Lower leg skin (tissue), 4 donors: ENCODE data around the gene EXOSC2. TPM values are rescaled to one million over a fixed set of nuclear protein-coding genes. Genes with fewer than 3 reads are reported as not detected.

Experiments
- DNase-seq, 2 donors: peaks; one replicate each; pipeline ENCODE4 v3.0.0-alpha.2; 2019; ENCODE audit warnings: low spot score in 2 of 2
- H3K4me3 ChIP-seq: fragments of 200-600 bp; sonication (generic); 2 replicates; pipeline ENCODE4 v1.5.1; 2017; ENCODE audit warnings: mild to moderate bottlenecking, low read depth; ENCODE audit not compliant: poor library complexity, severe bottlenecking
- POLR2A ChIP-seq, 2 donors: fragments of 450-650 bp; IDR thresholded peaks; one replicate each; pipeline ENCODE4 v1.6.1; 2016 to 2017; ENCODE audit warnings: antibody characterized with exemption in 2 of 2, mild to moderate bottlenecking in 1 of 2, moderate library complexity in 1 of 2
- WGBS, 2 donors: methylation state at CpG; one replicate each; pipeline ENCODE4 v1.1.5; 2018; 5-methylcytosine and 5-hydroxymethylcytosine counted together
- intact Hi-C: fragments of 100-400 bp; cut with DNase I; formaldehyde crosslinking; loops from one replicate; pipeline ENCODE4 v1.15.0; 2023; ENCODE audit warnings: low total_unique reads
- total RNA-seq, 4 donors: library from RNA; depleted of rRNA; stranded (reverse); fragments of >200 nt; gene quantifications; one replicate each; pipeline ENCODE4 v1.1.0, GENCODE V29; 2016
- TF ChIP-seq, protein P1 (sequence below), 3 donors: fragments of 450-650 bp; IDR thresholded peaks; one replicate each; pipeline ENCODE4 v1.5.1; 2016; ENCODE audit warnings: antibody characterized with exemption in 3 of 3, mild to moderate bottlenecking in 3 of 3, moderate library complexity in 2 of 3

EXOSC2 gene
- total RNA-seq, 4 donors from 2014 or later = 14.8 to 19.7 (median 17.9) TPM

GRCh38 chr9:130668659-130669058 is 24.9 kb upstream of the EXOSC2 start:
- no peak overlapping the region for H3K4me3 ChIP-seq
- no peak for DNase-seq
- intact Hi-C loops = no loop called here
- TF ChIP-seq POLR2A (IDR thresholded peaks at IDR 0.05) = no peak
- TF ChIP-seq, protein P1, sequence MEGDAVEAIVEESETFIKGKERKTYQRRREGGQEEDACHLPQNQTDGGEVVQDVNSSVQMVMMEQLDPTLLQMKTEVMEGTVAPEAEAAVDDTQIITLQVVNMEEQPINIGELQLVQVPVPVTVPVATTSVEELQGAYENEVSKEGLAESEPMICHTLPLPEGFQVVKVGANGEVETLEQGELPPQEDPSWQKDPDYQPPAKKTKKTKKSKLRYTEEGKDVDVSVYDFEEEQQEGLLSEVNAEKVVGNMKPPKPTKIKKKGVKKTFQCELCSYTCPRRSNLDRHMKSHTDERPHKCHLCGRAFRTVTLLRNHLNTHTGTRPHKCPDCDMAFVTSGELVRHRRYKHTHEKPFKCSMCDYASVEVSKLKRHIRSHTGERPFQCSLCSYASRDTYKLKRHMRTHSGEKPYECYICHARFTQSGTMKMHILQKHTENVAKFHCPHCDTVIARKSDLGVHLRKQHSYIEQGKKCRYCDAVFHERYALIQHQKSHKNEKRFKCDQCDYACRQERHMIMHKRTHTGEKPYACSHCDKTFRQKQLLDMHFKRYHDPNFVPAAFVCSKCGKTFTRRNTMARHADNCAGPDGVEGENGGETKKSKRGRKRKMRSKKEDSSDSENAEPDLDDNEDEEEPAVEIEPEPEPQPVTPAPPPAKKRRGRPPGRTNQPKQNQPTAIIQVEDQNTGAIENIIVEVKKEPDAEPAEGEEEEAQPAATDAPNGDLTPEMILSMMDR (IDR thresholded peaks at IDR 0.05) = no peak
- 64 to 65% methylated on average over 12 of the region's 12 CpGs for WGBS, 2 donors

- intact Hi-C loops = no loop called here
- no peak overlapping the region for H3K4me3 ChIP-seq
- 83 to 92% methylated on average over 4 of the region's 4 CpGs for WGBS, 2 donors
- no peak for DNase-seq
- TF ChIP-seq, protein P1 (IDR thresholded peaks at IDR 0.05) = no peak
- no peak for TF ChIP-seq POLR2A (IDR thresholded peaks at IDR 0.05)
Measured at GRCh38 chr9:130669965-130670364, 23.6 kb upstream of the EXOSC2 start.

GRCh38 chr9:130670644-130671043 is 22.9 kb upstream of the EXOSC2 start:
- WGBS, 2 donors = 84 to 85% methylated on average over 6 of the region's 6 CpGs
- no peak overlapping the region for H3K4me3 ChIP-seq
- no peak for TF ChIP-seq POLR2A (IDR thresholded peaks at IDR 0.05)
- TF ChIP-seq, protein P1 (IDR thresholded peaks at IDR 0.05) = no peak
- no peak for DNase-seq
- intact Hi-C loops = no loop called here

- no peak for DNase-seq
- no peak for TF ChIP-seq POLR2A (IDR thresholded peaks at IDR 0.05)
- TF ChIP-seq, protein P1 (IDR thresholded peaks at IDR 0.05) = no peak
- no peak overlapping the region for H3K4me3 ChIP-seq
- intact Hi-C loops = no loop called here
- WGBS, 2 donors = 91% methylated on average over 8 of the region's 8 CpGs
Measured at GRCh38 chr9:130672466-130672865, 21.1 kb upstream of the EXOSC2 start.

DNA sequence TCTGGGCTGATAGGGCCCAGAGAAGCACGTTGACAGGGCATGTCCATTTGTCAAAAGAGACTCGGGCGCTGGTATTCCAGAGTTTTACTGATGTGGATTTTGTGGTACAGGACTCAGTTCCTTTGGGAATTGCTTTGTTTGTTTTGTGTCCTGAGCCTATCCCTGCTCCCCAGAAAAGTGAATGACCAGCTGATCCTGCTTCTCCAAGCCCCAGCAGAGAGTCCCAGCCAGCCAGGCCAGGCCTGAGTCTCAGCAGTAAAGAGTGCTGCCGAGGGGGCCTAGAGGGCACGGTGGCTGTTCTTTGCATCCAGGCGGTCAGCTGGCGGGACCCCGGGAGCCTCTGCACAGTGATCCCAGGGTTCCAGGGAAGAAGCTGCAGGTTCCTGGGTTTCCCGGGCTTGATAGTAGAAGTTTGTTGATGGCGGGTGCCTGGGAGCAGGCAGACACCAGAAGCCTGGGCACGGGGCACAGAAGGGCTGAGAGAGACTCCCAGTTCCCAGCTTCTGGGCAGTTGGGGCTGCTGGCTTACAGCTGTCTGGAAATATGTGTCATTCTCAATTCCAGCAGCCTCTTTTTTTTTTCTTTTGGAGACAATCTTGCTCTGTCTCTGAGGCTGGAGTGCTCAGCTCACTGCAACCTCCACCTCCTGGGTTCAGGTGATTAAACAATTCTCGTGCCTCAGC is 20.5 kb upstream of the EXOSC2 start:
- 87 to 91% methylated on average over 11 to 12 of the region's 12 CpGs for WGBS, 2 donors
- TF ChIP-seq POLR2A (IDR thresholded peaks at IDR 0.05) = no peak
- TF ChIP-seq, protein P1 (IDR thresholded peaks at IDR 0.05) = no peak
- DNase-seq = no peak
- intact Hi-C loops = no loop called here
- H3K4me3 ChIP-seq = no peak overlapping the region

GRCh38 chr9:130675396-130675795 is 18.2 kb upstream of the EXOSC2 start:
- intact Hi-C loops = no loop called here
- 52 to 71% methylated on average over 12 to 13 of the region's 13 CpGs for WGBS, 2 donors
- TF ChIP-seq POLR2A (IDR thresholded peaks at IDR 0.05) = no peak
- TF ChIP-seq, protein P1 (IDR thresholded peaks at IDR 0.05) = no peak
- H3K4me3 ChIP-seq = no peak overlapping the region
- DNase-seq = no peak
